Type B pancreatic cell (in vitro differentiated cells): Measurements from ENCODE around the gene MPPED2. TPM values are rescaled to one million over a fixed set of nuclear protein-coding genes. Genes with fewer than 3 reads are reported as not detected.

ENCODE experiments used
- DNase-seq: peaks from one replicate; pipeline ENCODE4 v3.0.0; 2021; ENCODE audit warnings: mixed read lengths; ENCODE audit not compliant: unreplicated experiment; ENCODE audit errors: extremely low spot score
- H3K27ac Mint-ChIP-seq: 2 replicates; pipeline ENCODE4 v1.8.0; 2021; ENCODE audit warnings: mild to moderate bottlenecking, mixed read lengths
- H3K27me3 Mint-ChIP-seq: 2 replicates; pipeline ENCODE4 v1.8.0; 2021; ENCODE audit warnings: mixed read lengths
- H3K36me3 Mint-ChIP-seq: 2 replicates; pipeline ENCODE4 v1.8.0; 2021; ENCODE audit warnings: mixed read lengths
- H3K4me1 Mint-ChIP-seq: one replicate; pipeline ENCODE4 v1.8.0; 2021; ENCODE audit warnings: mixed read lengths; ENCODE audit not compliant: unreplicated experiment
- H3K4me3 Mint-ChIP-seq: 2 replicates; pipeline ENCODE4 v1.8.0; 2021; ENCODE audit warnings: mild to moderate bottlenecking, mixed read lengths
- H3K9me3 Mint-ChIP-seq: 2 replicates; pipeline ENCODE4 v1.8.0; 2021; ENCODE audit warnings: mixed read lengths
- total RNA-seq: library from RNA; stranded (reverse); gene quantifications from 2 replicates; pipeline ENCODE4 v1.2.1, GENCODE V29; 2021; ENCODE audit warnings: low replicate concordance
- TF ChIP-seq, protein P1 (sequence below): fragments of 200-600 bp; sonication (generic); conservative IDR thresholded peaks from 2 replicates; pipeline ENCODE4 v1.5.0; 2021; ENCODE audit warnings: antibody characterized with exemption, mild to moderate bottlenecking

The MPPED2 gene
- total RNA-seq, 1 donor from 2014 or later: 63.9 TPM

DNA sequence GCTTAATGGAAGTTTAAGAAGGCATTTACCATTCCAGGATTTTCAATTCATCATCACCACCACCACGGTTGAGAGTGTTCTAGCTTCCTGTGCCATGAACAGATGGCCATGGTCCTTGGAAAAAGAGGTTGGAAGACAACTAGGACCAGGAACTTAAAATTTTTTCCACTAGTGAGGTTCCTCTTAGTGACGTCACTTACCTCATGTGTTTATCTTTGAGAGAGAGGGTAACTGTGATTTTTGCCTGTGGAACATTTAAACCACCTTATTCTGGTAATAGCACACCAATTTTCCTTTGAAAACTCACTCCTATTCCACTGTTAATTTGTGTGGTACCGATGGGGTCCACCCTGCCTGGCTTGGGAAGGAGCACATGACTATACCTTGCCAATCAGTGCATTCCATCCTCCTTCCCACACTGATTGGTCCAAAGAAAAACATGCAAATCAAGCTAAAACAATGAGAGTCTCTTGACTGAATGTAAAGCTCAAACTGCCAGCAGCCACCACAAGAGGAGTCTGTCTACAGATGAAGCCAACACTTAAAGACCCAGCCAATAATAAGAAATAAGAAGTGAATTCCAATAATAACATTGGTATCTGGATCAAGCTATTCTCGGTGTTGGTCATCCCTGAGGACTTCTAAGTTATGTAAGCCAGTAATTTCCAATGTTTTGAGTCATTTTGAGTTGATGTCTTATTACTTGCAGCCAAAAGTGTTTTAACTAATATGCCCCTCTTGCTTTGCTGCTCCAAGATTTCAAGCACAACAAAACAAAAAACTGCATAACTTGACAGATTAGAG, 111.8 kb downstream of the MPPED2 start:
- peaks cover 8% of the 10 kb centered on the region for H3K4me1 Mint-ChIP-seq
- TF ChIP-seq, protein P1, sequence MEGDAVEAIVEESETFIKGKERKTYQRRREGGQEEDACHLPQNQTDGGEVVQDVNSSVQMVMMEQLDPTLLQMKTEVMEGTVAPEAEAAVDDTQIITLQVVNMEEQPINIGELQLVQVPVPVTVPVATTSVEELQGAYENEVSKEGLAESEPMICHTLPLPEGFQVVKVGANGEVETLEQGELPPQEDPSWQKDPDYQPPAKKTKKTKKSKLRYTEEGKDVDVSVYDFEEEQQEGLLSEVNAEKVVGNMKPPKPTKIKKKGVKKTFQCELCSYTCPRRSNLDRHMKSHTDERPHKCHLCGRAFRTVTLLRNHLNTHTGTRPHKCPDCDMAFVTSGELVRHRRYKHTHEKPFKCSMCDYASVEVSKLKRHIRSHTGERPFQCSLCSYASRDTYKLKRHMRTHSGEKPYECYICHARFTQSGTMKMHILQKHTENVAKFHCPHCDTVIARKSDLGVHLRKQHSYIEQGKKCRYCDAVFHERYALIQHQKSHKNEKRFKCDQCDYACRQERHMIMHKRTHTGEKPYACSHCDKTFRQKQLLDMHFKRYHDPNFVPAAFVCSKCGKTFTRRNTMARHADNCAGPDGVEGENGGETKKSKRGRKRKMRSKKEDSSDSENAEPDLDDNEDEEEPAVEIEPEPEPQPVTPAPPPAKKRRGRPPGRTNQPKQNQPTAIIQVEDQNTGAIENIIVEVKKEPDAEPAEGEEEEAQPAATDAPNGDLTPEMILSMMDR: no peak
- no peak for DNase-seq
- H3K36me3 Mint-ChIP-seq: peaks cover 13% of the 10 kb centered on the region
- H3K4me3 Mint-ChIP-seq: no peak overlapping the region
- H3K27me3 Mint-ChIP-seq: no peaks in the 10 kb centered on the region
- H3K27ac Mint-ChIP-seq: no peak overlapping the region
- no peaks in the 10 kb centered on the region for H3K9me3 Mint-ChIP-seq

DNA sequence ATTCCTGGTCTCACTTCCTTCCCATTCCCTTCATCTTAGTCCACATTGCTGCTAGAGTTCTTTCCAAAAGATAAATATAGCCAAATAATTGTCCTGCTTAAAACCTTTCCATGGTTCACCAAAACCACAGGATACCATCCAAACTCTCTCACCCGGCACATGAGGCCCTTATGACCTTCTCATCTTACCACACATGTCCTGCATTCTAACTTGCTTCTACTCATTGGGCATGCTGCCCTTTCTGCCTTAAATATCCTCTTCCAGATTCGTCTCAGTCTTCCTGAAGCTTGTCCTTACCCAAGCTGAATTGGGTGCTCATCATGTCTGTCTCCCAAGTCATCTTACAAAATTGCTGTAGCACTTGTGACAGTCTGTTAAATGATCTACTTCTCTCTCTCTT, 114.9 kb downstream of the MPPED2 start:
- Mint-ChIP-seq H3K27ac (no peak overlapping the region), H3K9me3 (no peaks in the 10 kb centered on the region), H3K36me3 (peaks cover 9% of the 10 kb centered on the region), H3K4me1 (peaks cover 13% of the 10 kb centered on the region), H3K4me3 (no peak overlapping the region), H3K27me3 (no peaks in the 10 kb centered on the region)
- no peak for DNase-seq
- TF ChIP-seq, protein P1: no peak

DNA sequence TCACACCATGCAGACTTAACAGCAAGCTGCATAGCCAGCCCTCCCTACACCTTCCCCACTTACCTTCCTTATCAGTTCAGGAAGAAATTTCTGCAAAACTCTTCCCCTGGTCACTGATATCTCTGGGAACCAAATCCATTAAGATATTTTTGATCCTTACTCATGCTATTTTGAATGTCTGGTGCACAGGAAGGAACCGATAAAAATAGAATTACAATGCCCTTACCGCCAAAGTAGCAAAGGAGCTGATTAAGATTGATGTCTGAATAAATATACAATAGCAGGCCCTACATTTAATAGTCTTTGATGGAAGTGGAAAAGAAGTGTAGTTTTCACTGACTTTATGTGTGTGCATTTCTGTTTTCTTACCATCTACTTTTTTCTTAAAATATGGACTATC, 117.3 kb downstream of the MPPED2 start:
- no peaks in the 10 kb centered on the region for H3K9me3 Mint-ChIP-seq
- peaks cover 9% of the 10 kb centered on the region for H3K36me3 Mint-ChIP-seq
- no peak overlapping the region for H3K4me3 Mint-ChIP-seq
- peaks cover 13% of the 10 kb centered on the region for H3K4me1 Mint-ChIP-seq
- no peak for DNase-seq
- TF ChIP-seq, protein P1: no peak
- H3K27ac Mint-ChIP-seq: no peak overlapping the region
- no peaks in the 10 kb centered on the region for H3K27me3 Mint-ChIP-seq

DNA sequence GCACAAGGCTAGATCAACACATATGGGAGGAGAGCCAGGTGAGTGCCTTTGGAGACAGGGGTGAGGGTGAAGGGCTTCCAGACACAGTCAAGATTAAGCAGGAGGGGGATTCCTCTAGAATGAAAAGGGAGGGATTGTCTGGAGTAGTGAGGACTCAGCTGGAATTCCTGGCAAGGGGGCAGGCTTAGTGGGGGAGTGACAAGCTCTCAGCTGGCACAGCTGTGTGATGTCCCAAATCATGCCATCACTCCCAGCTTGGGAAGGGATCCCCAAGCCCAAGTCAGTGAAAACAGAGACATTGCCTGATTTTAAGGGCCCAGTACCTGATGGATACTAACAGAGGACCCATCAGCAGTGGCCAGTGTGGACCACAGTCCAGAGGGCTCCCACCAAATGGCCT, 119.0 kb downstream of the MPPED2 start:
- Mint-ChIP-seq H3K4me1 (peaks cover 19% of the 10 kb centered on the region), H3K27me3 (no peaks in the 10 kb centered on the region), H3K4me3 (no peak overlapping the region), H3K9me3 (no peaks in the 10 kb centered on the region), H3K36me3 (peaks cover 6% of the 10 kb centered on the region), H3K27ac (no peak overlapping the region)
- TF ChIP-seq, protein P1: no peak
- DNase-seq: no peak

DNA sequence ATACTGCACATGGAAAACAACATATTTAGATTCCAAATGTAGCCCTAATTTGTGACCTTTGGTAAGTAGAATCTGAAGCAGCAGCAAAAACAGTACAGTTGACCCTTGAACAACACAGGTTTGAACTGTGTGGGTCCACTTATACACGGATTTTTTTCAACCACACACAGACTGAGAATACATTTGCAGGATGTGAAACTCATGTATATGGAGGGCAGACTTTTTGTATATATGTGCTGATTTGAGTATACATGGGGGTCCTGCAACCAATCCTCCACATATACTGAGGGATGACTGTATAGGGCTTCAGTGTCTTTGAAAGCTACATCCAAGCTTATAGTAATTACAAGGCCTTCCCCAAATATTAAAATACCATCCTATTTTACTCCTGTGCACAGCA, 120.5 kb downstream of the MPPED2 start:
- Mint-ChIP-seq H3K4me1 (peaks cover 23% of the 10 kb centered on the region), H3K27ac (no peak overlapping the region), H3K9me3 (no peaks in the 10 kb centered on the region), H3K4me3 (no peak overlapping the region), H3K36me3 (peaks cover 4% of the 10 kb centered on the region), H3K27me3 (no peaks in the 10 kb centered on the region)
- TF ChIP-seq, protein P1: no peak
- no peak for DNase-seq
